Measurements from ENCODE around the gene RBPJ.
A peak's percentile ranks its signal among the peaks of the same experiment; 100 is the strongest.
"Not testable (repeated sequence)": the region's sequence is repeated elsewhere in the genome, so short reads cannot be mapped to it uniquely, and the experiment has no call there.

The RBPJ gene

GRCh38 chr4:26380740-26381139 lies 59.9 kb downstream of the RBPJ start:
- no peak for TF ChIP-seq CTCF (conservative IDR thresholded peaks at IDR 0.05; ENCODE audit: low read depth, low read length)
- no peak for DNase-seq (ENCODE audit: low read depth)
- no peak overlapping the region for H3K4me3 ChIP-seq (ENCODE audit: low read depth, low read length)

GRCh38 chr4:26384380-26385057 lies 63.7 kb downstream of the RBPJ start:
- H3K4me3 ChIP-seq (ENCODE audit: low read depth, low read length) = no peak overlapping the region
- no peak for TF ChIP-seq CTCF (conservative IDR thresholded peaks at IDR 0.05; ENCODE audit: low read depth, low read length)

GRCh38 chr4:26385690-26386089 lies 64.9 kb downstream of the RBPJ start:
- TF ChIP-seq CTCF (conservative IDR thresholded peaks at IDR 0.05; ENCODE audit: low read depth, low read length) = no peak
- H3K4me3 ChIP-seq (ENCODE audit: low read depth, low read length) = no peak overlapping the region
- DNase-seq (ENCODE audit: low read depth) = no peak

More at GRCh38 chr4:26384380-26385057, 63.7 kb downstream of the RBPJ start:
- DNase-seq (ENCODE audit: low read depth) = no peak

GRCh38 chr4:26386386-26386785 lies 65.6 kb downstream of the RBPJ start:
- TF ChIP-seq CTCF (conservative IDR thresholded peaks at IDR 0.05; ENCODE audit: low read depth, low read length) = no peak
- H3K4me3 ChIP-seq (ENCODE audit: low read depth, low read length) = no peak overlapping the region

GRCh38 chr4:26388671-26389070 lies 67.9 kb downstream of the RBPJ start:
- H3K4me3 ChIP-seq (ENCODE audit: low read depth, low read length) = no peak overlapping the region
- TF ChIP-seq CTCF (conservative IDR thresholded peaks at IDR 0.05; ENCODE audit: low read depth, low read length) = no peak
- peak; percentile 42 for DNase-seq (ENCODE audit: low read depth)

More at GRCh38 chr4:26386386-26386785, 65.6 kb downstream of the RBPJ start:
- no peak for DNase-seq (ENCODE audit: low read depth)

- DNase-seq (ENCODE audit: low read depth) = no peak
- no peak for TF ChIP-seq CTCF (conservative IDR thresholded peaks at IDR 0.05; ENCODE audit: low read depth, low read length)
- no peak overlapping the region for H3K4me3 ChIP-seq (ENCODE audit: low read depth, low read length)
These were observed 76.3 kb downstream of the RBPJ start for GRCh38 chr4:26397086-26397485.

GRCh38 chr4:26400132-26400531 lies 79.3 kb downstream of the RBPJ start:
- no peak for TF ChIP-seq CTCF (conservative IDR thresholded peaks at IDR 0.05; ENCODE audit: low read depth, low read length)
- no peak for DNase-seq (ENCODE audit: low read depth)
- H3K4me3 ChIP-seq (ENCODE audit: low read depth, low read length) = no peak overlapping the region

GRCh38 chr4:26402017-26402416 lies 81.2 kb downstream of the RBPJ start:
- DNase-seq (ENCODE audit: low read depth); H3K4me3 ChIP-seq (ENCODE audit: low read depth, low read length): not testable (repeated sequence)
